GM21423 (cell line): ENCODE results near the gene CMIP.

Experiments used
- ATAC-seq: cut with Tn5 transposase; IDR thresholded peaks from one replicate; pipeline ENCODE4 v1.9.1; 2021; ENCODE audit warnings: mild to moderate bottlenecking, moderate library complexity; ENCODE audit not compliant: unreplicated experiment

The CMIP gene

GRCh38 chr16:81694494-81695280, 250.1 kb downstream of the CMIP start:
- no peak for ATAC-seq

GRCh38 chr16:81695321-81696165, 250.9 kb downstream of the CMIP start:
- ATAC-seq = no peak

- ATAC-seq = no peak
Observed at GRCh38 chr16:81696166-81696960, 251.8 kb downstream of the CMIP start.

DNA sequence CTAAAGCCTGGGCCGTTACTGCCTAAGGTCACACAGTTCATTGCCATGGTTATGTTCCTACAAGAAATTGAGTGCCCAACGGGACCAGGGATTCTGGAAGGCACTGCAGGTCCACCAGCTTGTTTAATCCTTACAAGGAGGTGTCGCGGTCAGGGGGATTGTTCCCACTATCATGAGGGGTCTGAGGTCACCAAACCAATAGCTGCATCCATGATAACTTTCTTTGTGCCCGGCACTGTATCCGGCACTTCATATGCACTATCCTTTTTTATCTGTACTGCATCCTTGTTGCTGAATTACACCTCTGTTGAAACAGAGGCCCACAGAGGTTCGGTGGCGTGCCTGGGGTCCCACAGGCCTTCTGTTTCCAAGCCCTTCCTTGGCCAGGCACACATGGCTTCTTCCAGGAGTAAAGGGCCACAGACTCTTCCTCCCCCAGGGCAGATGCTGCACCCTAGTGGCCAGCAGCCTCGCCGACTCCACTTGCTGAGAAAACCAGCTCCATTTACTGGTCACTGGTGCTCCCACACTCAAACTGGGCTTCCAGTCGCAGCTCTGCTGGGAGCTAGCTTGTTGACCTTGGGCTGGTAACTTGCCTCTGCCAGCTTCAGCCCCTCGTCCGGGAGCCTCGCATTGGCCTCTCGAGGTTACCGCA, 252.5 kb downstream of the CMIP start:
- no peak for ATAC-seq

DNA sequence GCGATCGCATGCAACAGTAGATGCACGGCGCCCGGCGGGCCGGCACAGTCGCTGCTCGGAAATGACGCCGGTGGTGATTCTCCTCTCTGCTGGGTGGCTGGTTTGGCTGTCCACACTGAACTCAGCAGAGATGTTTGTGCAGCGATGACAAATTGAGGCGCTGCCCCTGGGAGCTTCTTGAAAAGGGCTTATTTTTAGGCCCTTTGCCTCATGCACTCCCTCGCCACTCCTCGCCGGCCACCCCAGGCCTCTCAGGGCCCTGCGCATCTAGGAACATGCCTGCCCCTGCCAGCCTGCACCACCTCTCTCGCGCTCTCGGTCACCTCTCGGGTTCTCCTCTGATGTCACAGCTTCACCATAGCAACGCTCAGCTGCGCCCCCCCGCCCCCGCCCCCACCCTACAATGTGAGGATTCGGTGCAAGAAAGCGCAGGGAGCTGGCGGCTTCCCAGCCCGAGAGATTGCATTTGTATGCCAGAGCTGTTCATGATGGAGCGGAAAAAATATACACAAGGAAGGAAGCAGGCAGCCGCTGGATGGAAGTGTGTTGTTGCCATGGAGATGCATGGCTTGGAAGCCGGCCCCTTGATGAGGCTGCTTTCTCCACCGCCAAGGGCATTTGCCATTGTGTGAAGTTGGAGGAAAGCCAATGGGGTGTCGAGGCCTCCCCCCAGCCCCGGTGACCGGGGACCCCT, 253.2 kb downstream of the CMIP start:
- ATAC-seq = no peak

GRCh38 chr16:81698310-81698641, 253.7 kb downstream of the CMIP start:
- ATAC-seq = no peak

DNA sequence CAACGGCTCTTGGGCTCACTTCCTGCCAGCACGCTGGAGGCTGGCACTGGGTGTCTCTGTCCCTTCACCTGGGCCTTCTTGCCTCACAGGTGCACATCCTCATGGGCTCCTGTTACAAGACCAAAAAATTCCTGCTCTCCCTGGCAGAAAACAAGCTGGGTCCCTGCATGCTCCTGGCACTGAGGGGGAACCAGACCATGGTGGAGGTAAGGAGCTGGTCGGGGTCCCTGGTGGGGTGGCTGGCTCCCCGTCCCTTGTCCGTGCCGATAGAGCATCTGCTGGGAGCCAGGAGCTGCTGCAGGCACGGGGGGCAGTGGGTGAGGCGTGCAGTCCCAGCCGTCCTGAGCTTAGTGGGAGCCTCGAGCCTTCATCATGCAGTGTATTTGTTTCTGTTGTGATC, 255.0 kb downstream of the CMIP start:
- ATAC-seq = no peak

DNA sequence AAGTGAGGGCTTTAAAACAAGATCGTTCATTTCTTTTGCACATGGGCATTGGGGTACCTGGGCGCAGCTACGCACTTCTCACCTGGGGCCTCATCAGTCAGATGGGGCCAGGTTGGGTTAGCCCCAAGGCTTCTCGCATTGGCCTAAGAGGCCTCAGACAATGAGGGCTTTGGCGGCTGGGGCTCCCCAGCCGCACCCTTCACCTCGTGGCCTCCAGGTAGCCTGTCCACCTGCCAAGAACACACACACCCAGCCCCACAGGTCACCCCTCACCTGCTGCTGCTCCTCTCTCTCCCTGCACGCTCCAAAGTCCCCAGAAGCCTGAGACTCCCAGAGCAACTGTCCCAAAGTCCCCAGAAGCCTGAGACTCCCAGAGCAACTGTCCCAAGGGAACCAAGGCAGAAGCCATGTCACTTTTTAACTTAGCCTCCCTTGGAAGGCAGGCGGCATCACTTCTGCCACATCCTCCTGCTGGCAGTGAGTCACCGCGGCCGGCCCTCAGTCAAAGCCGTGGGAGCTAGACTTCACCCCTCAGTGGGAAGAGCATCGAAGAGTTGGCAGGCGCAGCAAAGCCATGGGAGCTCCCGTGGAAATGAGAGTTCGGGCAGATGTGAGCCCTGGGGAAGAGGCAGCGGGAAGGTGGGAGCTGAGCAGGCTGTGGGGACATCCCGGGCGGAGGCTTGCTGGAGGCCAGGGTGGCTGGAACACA, 255.6 kb downstream of the CMIP start:
- ATAC-seq = no peak

DNA sequence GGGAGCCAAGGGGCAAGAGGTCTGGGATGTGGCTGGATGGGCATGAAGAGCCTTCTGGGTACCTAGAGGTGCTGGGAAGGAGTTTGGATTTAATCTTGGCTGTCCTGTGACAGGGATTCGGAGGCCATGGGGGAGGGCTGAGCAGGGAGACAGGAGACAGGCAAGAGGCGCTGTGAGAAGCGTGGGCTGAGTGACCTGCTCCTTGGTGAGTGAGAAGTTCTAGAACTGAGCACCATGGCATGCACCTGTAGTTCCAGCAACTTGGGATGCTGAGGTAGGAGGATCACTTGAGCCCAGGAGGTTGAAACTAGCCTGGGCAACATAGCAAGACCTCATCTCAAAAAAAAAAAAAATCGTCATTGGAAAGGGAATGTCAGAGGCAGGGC, 256.2 kb downstream of the CMIP start:
- no peak for ATAC-seq

- ATAC-seq = no peak
Observed at GRCh38 chr16:81701296-81701970, 256.8 kb downstream of the CMIP start.

- no peak for ATAC-seq
Observed at GRCh38 chr16:81702506-81702905, 257.9 kb downstream of the CMIP start.

DNA sequence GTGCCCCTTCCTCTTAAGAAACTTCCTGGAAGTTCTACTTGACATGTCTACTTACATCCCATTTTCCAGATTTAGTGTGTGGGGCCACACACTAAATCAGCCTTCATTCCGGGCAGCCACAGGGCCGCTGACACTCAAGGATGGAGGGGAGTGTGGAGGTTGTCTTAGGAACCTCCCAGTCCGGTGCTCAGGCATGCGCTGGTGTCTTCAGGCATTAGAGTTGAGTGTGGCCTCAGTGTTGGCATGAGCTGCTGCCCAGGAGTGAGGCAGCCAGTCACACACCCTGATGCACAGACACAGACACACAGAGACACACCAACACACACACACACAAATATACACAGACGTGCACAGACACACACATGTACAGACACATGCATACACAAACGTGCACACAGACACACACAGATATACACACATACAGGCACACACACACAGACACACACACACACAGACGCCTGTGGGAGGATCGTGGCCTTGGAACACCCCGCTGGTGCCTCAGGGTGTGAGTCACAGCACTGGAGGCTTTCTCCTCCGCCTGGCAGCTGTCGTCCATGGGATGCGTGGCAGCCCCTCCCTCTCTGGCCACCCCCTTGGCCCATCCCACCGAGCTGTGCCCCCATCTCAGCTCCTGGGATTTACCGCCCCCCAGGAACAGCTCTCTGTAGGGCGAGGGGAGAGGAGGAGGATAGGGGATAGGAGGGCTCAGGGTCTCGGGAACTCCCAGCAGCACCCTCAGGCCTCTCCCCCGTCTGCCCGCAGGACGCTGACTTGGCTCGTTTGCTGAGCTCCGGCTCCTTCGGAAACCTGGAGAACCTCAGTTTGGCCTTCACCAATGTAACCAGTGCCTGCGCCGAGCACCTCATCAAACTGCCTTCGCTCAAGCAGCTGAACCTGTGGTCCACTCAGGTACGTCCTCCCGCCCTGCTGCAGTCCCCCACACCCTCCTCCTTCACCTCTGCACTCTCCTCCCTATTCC, 258.9 kb downstream of the CMIP start:
- no peak for ATAC-seq

DNA sequence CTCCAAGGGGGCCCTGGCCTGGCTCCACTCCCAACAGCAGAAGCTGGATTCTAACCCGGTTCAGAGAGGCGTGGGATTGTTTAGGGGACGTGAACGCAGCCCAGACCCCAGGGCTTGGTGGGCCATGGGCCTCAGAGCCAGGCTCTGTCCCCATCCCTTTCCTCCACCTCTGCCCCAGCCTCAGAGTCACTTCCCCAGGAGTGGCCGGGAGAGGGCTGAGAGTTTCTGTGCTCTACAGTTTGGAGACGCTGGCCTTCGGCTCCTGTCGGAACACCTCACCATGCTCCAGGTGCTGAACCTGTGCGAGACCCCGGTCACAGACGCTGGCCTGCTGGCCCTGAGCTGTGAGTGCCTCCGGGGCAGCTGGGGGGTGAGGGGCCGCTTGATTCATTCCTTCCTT, 260.7 kb downstream of the CMIP start:
- no peak for ATAC-seq

DNA sequence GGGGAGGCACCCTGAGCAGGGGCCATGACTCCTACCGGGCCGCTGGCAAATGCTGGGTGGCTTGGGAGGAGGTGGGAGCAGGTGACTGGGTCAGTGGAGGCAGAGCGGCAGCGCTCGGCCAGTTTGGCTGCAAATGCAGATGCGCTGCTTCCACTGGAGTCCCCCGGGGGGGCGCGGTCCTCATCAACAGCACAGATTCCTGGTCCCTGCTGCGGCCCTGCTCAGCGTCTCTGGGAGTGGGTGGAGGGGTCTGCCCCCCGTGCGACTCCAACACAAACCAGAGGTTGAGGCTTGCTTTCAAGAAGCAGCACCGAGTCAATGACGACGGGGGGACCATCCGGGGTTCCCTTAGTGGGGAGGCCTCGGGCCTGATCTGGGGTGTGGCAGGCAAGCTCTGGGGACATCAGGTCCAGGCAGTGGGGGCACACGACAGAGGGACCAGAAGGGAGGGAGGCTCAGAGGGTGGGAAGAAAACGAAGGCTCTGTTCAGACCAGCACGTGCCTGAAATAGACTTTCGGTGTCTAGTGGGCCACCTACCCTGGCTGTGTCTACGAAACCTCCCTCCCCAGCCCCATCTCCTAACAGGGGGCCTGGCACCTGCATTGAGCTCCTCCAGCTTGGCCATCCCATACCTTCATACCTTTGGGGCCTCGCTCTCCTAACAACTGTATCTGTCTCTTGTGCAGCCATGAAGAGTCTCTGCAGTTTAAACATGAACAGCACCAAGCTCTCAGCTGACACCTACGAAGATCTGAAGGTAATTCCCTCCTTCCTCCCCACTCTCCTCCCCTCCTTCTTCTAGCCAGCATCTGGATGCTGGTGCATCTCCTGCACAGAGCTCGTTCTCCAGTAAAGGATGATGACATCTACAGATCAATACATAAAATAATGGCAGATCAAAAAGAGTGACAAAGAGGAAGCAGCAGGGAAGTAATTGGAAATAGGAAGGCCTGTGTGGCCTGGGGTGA, 262.0 kb downstream of the CMIP start:
- no peak for ATAC-seq

DNA sequence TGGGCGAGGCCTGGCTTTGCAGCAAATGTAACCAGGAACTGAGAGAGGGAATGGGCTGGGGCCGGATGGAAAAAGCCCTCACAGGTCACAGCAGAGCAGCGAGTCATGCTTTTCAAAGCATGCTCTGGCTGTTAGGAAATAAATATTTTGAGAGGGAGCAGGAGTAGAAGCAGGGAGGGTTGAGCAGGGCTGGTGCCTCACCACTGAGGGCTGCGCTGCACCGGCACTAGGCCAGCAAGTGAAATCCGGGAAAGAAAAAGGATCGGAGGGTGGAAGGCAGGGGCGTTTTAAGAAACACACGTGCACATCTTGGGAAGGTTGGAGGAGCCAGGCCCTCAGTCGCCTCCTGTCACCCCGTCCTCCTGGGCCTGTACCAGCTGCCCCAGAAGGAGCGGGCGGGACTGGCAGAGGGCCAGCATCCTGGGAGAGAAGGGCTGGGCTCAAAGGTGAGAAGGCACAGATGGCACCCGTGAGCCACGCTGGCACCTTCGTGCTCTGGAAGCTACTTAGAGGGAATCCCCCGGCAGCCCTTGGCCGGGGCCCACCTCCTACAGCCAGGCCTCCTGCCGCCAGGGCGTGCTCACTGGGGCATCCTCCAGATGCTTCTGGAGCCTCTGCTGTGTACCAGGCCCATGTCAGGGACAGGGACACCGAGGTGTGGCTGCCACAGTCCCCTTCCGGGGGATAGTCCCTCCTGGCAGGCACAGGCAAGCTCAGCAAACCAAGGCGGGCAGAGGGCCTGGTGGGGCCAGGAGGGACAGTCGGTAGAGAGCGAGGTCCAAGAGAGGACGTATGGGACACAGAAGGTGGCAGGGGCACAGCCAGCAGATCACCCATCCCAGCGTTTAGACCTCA, 263.0 kb downstream of the CMIP start:
- no peak for ATAC-seq
